CD4-positive, alpha-beta T cell treated with Interleukin-4 for 4 hours (primary cell): ENCODE results near the gene AFG1L.
"Not testable (repeated sequence)": the region's sequence is repeated elsewhere in the genome, so short reads cannot be mapped to it uniquely, and the experiment has no call there.

ENCODE experiments used
- DNase-seq: peaks from one replicate; pipeline ENCODE4 v3.0.0-alpha.2; 2020

AFG1L gene

GRCh38 chr6:108355890-108356289 is 61.0 kb downstream of the AFG1L start:
- no peak for DNase-seq

- no peak for DNase-seq
These were observed 65.3 kb downstream of the AFG1L start for GRCh38 chr6:108359901-108360882.

GRCh38 chr6:108360919-108361311 is 66.1 kb downstream of the AFG1L start:
- no peak for DNase-seq

- no peak for DNase-seq
These were observed 66.6 kb downstream of the AFG1L start for GRCh38 chr6:108361312-108361932.

GRCh38 chr6:108362455-108362854 is 67.6 kb downstream of the AFG1L start:
- no peak for DNase-seq

- no peak for DNase-seq
These were observed 68.3 kb downstream of the AFG1L start for GRCh38 chr6:108363113-108363512.

- no peak for DNase-seq
These were observed 69.0 kb downstream of the AFG1L start for GRCh38 chr6:108363889-108364313.

- no peak for DNase-seq
These were observed 69.6 kb downstream of the AFG1L start for GRCh38 chr6:108364470-108364869.

- no peak for DNase-seq
These were observed 70.6 kb downstream of the AFG1L start for GRCh38 chr6:108365478-108365877.

- no peak for DNase-seq
These were observed 71.4 kb downstream of the AFG1L start for GRCh38 chr6:108366236-108366635.

GRCh38 chr6:108368431-108369030 is 73.7 kb downstream of the AFG1L start:
- no peak for DNase-seq

GRCh38 chr6:108380876-108381275 is 86.0 kb downstream of the AFG1L start:
- no peak for DNase-seq

- DNase-seq = no peak
These were observed 89.1 kb downstream of the AFG1L start for GRCh38 chr6:108383981-108384380.

- DNase-seq = not testable (repeated sequence)
These were observed 94.3 kb downstream of the AFG1L start for GRCh38 chr6:108389190-108389589.

- DNase-seq = no peak
These were observed 100.4 kb downstream of the AFG1L start for GRCh38 chr6:108395297-108395696.

- DNase-seq = no peak
These were observed 108.4 kb downstream of the AFG1L start for GRCh38 chr6:108403236-108403635.

GRCh38 chr6:108406943-108407342 is 112.1 kb downstream of the AFG1L start:
- no peak for DNase-seq

GRCh38 chr6:108407904-108408827 is 113.3 kb downstream of the AFG1L start:
- DNase-seq = no peak

- no peak for DNase-seq
These were observed 114.0 kb downstream of the AFG1L start for GRCh38 chr6:108408861-108409260.

GRCh38 chr6:108416047-108416833 is 121.4 kb downstream of the AFG1L start:
- DNase-seq = not testable (repeated sequence)

GRCh38 chr6:108417027-108417426 is 122.2 kb downstream of the AFG1L start:
- DNase-seq = no peak

- no peak for DNase-seq
These were observed 124.6 kb downstream of the AFG1L start for GRCh38 chr6:108419474-108419873.
